ENCODE measurements around the gene ATP10D. TPM values are rescaled to one million over a fixed set of nuclear protein-coding genes. Genes with fewer than 3 reads are reported as not detected.
A peak's percentile ranks its signal among the peaks of the same experiment; 100 is the strongest.
"Not testable (repeated sequence)": the region's sequence is repeated elsewhere in the genome, so short reads cannot be mapped to it uniquely, and the experiment has no call there.

The ATP10D gene
- total and polyA plus RNA-seq, 4 donors = 13.0 to 52.8 (median 21.5) TPM

GRCh38 chr4:47542640-47543039 lies 57.6 kb downstream of the ATP10D start:
- not testable (repeated sequence) for H3K27me3 ChIP-seq (ENCODE audit: control insufficient read depth, insufficient read depth, low read length); H3K27ac ChIP-seq (ENCODE audit: low read depth, low read length); DNase-seq (ENCODE audit: low read depth in 4 of 6, low spot score in 6 of 6); H3K9me3 ChIP-seq (ENCODE audit: control insufficient read depth, insufficient read depth, low read length); H3K36me3 ChIP-seq (ENCODE audit: control insufficient read depth, insufficient read depth, low read length); H3K4me3 ChIP-seq (ENCODE audit: low read depth, low read length); H3K4me1 ChIP-seq (ENCODE audit: control insufficient read depth, insufficient read depth, low read length)
- 100% methylated on average over 2 of the region's 5 CpGs for WGBS (ENCODE audit: insufficient coverage)

GRCh38 chr4:47543331-47543730 lies 58.3 kb downstream of the ATP10D start:
- Histone ChIP-seq H3K27me3 (ENCODE audit: control insufficient read depth, insufficient read depth, low read length) (no peaks in the 10 kb centered on the region), H3K36me3 (ENCODE audit: control insufficient read depth, insufficient read depth, low read length) (no peaks in the 10 kb centered on the region), H3K4me3 (ENCODE audit: low read depth, low read length) (no peak overlapping the region), H3K4me1 (ENCODE audit: control insufficient read depth, insufficient read depth, low read length) (no peaks in the 10 kb centered on the region), H3K27ac (ENCODE audit: low read depth, low read length) (no peak overlapping the region), H3K9me3 (ENCODE audit: control insufficient read depth, insufficient read depth, low read length) (no peaks in the 10 kb centered on the region)
- DNase-seq (ENCODE audit: low read depth in 4 of 6, low spot score in 6 of 6) = no peak
- no CpG with 5 or more reads among the region's 2 CpGs for WGBS (ENCODE audit: insufficient coverage)

- H3K36me3 ChIP-seq (ENCODE audit: control insufficient read depth, insufficient read depth, low read length); H3K4me1 ChIP-seq (ENCODE audit: control insufficient read depth, insufficient read depth, low read length); H3K27ac ChIP-seq (ENCODE audit: low read depth, low read length); H3K27me3 ChIP-seq (ENCODE audit: control insufficient read depth, insufficient read depth, low read length); H3K4me3 ChIP-seq (ENCODE audit: low read depth, low read length); H3K9me3 ChIP-seq (ENCODE audit: control insufficient read depth, insufficient read depth, low read length); DNase-seq (ENCODE audit: low read depth in 4 of 6, low spot score in 6 of 6): not testable (repeated sequence)
- WGBS (ENCODE audit: insufficient coverage) = 97% methylated on average over 6 of the region's 7 CpGs
Measured at GRCh38 chr4:47550357-47550756, 65.3 kb downstream of the ATP10D start.

- Histone ChIP-seq H3K36me3 (ENCODE audit: control insufficient read depth, insufficient read depth, low read length) (peaks cover 2% of the 10 kb centered on the region), H3K27ac (ENCODE audit: low read depth, low read length) (no peak overlapping the region), H3K9me3 (ENCODE audit: control insufficient read depth, insufficient read depth, low read length) (no peaks in the 10 kb centered on the region), H3K4me3 (ENCODE audit: low read depth, low read length) (no peak overlapping the region), H3K27me3 (ENCODE audit: control insufficient read depth, insufficient read depth, low read length) (no peaks in the 10 kb centered on the region), H3K4me1 (ENCODE audit: control insufficient read depth, insufficient read depth, low read length) (no peaks in the 10 kb centered on the region)
- 93% methylated on average over 4 of the region's 7 CpGs for WGBS (ENCODE audit: insufficient coverage)
- no peak for DNase-seq (ENCODE audit: low read depth in 4 of 6, low spot score in 6 of 6)
Measured at GRCh38 chr4:47550899-47551548, 65.9 kb downstream of the ATP10D start.

- DNase-seq (ENCODE audit: low read depth in 4 of 6, low spot score in 6 of 6) = no peak
- Histone ChIP-seq H3K27ac (ENCODE audit: low read depth, low read length) (no peak overlapping the region), H3K27me3 (ENCODE audit: control insufficient read depth, insufficient read depth, low read length) (no peaks in the 10 kb centered on the region), H3K9me3 (ENCODE audit: control insufficient read depth, insufficient read depth, low read length) (no peaks in the 10 kb centered on the region), H3K36me3 (ENCODE audit: control insufficient read depth, insufficient read depth, low read length) (peaks cover 2% of the 10 kb centered on the region), H3K4me3 (ENCODE audit: low read depth, low read length) (no peak overlapping the region), H3K4me1 (ENCODE audit: control insufficient read depth, insufficient read depth, low read length) (no peaks in the 10 kb centered on the region)
Measured at GRCh38 chr4:47551682-47552081, 66.6 kb downstream of the ATP10D start.

GRCh38 chr4:47553329-47554125 lies 68.5 kb downstream of the ATP10D start:
- Histone ChIP-seq H3K27ac (ENCODE audit: low read depth, low read length) (no peak overlapping the region), H3K4me1 (ENCODE audit: control insufficient read depth, insufficient read depth, low read length) (no peaks in the 10 kb centered on the region), H3K9me3 (ENCODE audit: control insufficient read depth, insufficient read depth, low read length) (no peaks in the 10 kb centered on the region), H3K27me3 (ENCODE audit: control insufficient read depth, insufficient read depth, low read length) (no peaks in the 10 kb centered on the region), H3K36me3 (ENCODE audit: control insufficient read depth, insufficient read depth, low read length) (peaks cover 6% of the 10 kb centered on the region), H3K4me3 (ENCODE audit: low read depth, low read length) (no peak overlapping the region)
- no CpG with 5 or more reads among the region's 2 CpGs for WGBS (ENCODE audit: insufficient coverage)
- no peak for DNase-seq (ENCODE audit: low read depth in 4 of 6, low spot score in 6 of 6)

- H3K27ac ChIP-seq (ENCODE audit: low read depth, low read length); H3K36me3 ChIP-seq (ENCODE audit: control insufficient read depth, insufficient read depth, low read length); H3K9me3 ChIP-seq (ENCODE audit: control insufficient read depth, insufficient read depth, low read length); H3K4me1 ChIP-seq (ENCODE audit: control insufficient read depth, insufficient read depth, low read length); H3K27me3 ChIP-seq (ENCODE audit: control insufficient read depth, insufficient read depth, low read length); H3K4me3 ChIP-seq (ENCODE audit: low read depth, low read length): not testable (repeated sequence)
- peak in 1 of 6 donors; percentile 11 for DNase-seq (ENCODE audit: low read depth in 4 of 6, low spot score in 6 of 6)
- 95% methylated on average over 3 of the region's 3 CpGs for WGBS (ENCODE audit: insufficient coverage)
Measured at GRCh38 chr4:47555920-47556319, 70.8 kb downstream of the ATP10D start.

- no peak for DNase-seq (ENCODE audit: low read depth in 4 of 6, low spot score in 6 of 6)
- Histone ChIP-seq H3K9me3 (ENCODE audit: control insufficient read depth, insufficient read depth, low read length) (no peaks in the 10 kb centered on the region), H3K27me3 (ENCODE audit: control insufficient read depth, insufficient read depth, low read length) (no peaks in the 10 kb centered on the region), H3K36me3 (ENCODE audit: control insufficient read depth, insufficient read depth, low read length) (peaks cover 4% of the 10 kb centered on the region), H3K4me3 (ENCODE audit: low read depth, low read length) (no peak overlapping the region), H3K27ac (ENCODE audit: low read depth, low read length) (no peak overlapping the region), H3K4me1 (ENCODE audit: control insufficient read depth, insufficient read depth, low read length) (no peaks in the 10 kb centered on the region)
- no CpG with 5 or more reads among the region's 2 CpGs for WGBS (ENCODE audit: insufficient coverage)
Measured at GRCh38 chr4:47557255-47557654, 72.2 kb downstream of the ATP10D start.

- Histone ChIP-seq H3K4me3 (ENCODE audit: low read depth, low read length) (no peak overlapping the region), H3K27ac (ENCODE audit: low read depth, low read length) (no peak overlapping the region), H3K4me1 (ENCODE audit: control insufficient read depth, insufficient read depth, low read length) (no peaks in the 10 kb centered on the region), H3K36me3 (ENCODE audit: control insufficient read depth, insufficient read depth, low read length) (peaks cover 7% of the 10 kb centered on the region), H3K9me3 (ENCODE audit: control insufficient read depth, insufficient read depth, low read length) (no peaks in the 10 kb centered on the region), H3K27me3 (ENCODE audit: control insufficient read depth, insufficient read depth, low read length) (no peaks in the 10 kb centered on the region)
- no CpG with 5 or more reads among the region's 1 CpG for WGBS (ENCODE audit: insufficient coverage)
- no peak for DNase-seq (ENCODE audit: low read depth in 4 of 6, low spot score in 6 of 6)
Measured at GRCh38 chr4:47560682-47561081, 75.6 kb downstream of the ATP10D start.

- no CpG with 5 or more reads among the region's 1 CpG for WGBS (ENCODE audit: insufficient coverage)
- Histone ChIP-seq H3K27ac (ENCODE audit: low read depth, low read length) (no peak overlapping the region), H3K36me3 (ENCODE audit: control insufficient read depth, insufficient read depth, low read length) (peaks cover 7% of the 10 kb centered on the region), H3K27me3 (ENCODE audit: control insufficient read depth, insufficient read depth, low read length) (no peaks in the 10 kb centered on the region), H3K9me3 (ENCODE audit: control insufficient read depth, insufficient read depth, low read length) (no peaks in the 10 kb centered on the region), H3K4me3 (ENCODE audit: low read depth, low read length) (no peak overlapping the region), H3K4me1 (ENCODE audit: control insufficient read depth, insufficient read depth, low read length) (no peaks in the 10 kb centered on the region)
- no peak for DNase-seq (ENCODE audit: low read depth in 4 of 6, low spot score in 6 of 6)
Measured at GRCh38 chr4:47561331-47561730, 76.3 kb downstream of the ATP10D start.

Data from spinal cord (tissue), 10 donors.